HEK293 (cell line): ENCODE results near the gene TMED3.

Experiments
- CTCF ChIA-PET: fragments of 350-600 bp; formaldehyde crosslinking; extraction: SDS; loops from one replicate; lab custom pipeline; 2021; ENCODE audit warnings: antibody characterized with exemption; lab: Yijun Ruan, JAX
- POLR2A ChIA-PET: fragments of 300-600 bp; formaldehyde crosslinking; extraction: SDS; loops from one replicate; lab custom pipeline; 2020; ENCODE audit warnings: antibody characterized with exemption, inconsistent platforms; lab: Yijun Ruan, JAX
- H3K27ac ChIP-seq: fragments of 200-500 bp; sonication (Bioruptor generic); 2 replicates; pipeline ENCODE4 v1.5.1; 2014; ENCODE audit warnings: low read depth, low read length, control low read depth, inconsistent platforms; ENCODE audit errors: extremely low read depth
- H3K36me3 ChIP-seq, 2 experiments: fragments of 200-500 bp in 1 of 2; sonication (Bioruptor generic) in 1 of 2; 1 replicate in 1 of 2; 2 replicates in 1 of 2; pipeline ENCODE4 v1.5.1; 2014 to 2017; ENCODE audit warnings: inconsistent platforms in 2 of 2, low read length in 2 of 2; ENCODE audit not compliant: control insufficient read depth in 2 of 2, insufficient read depth in 1 of 2
- H3K4me1 ChIP-seq: fragments of 200-500 bp; sonication (Bioruptor generic); 2 replicates; pipeline ENCODE4 v1.5.1; 2014; ENCODE audit warnings: mild to moderate bottlenecking, low read length, inconsistent platforms; ENCODE audit not compliant: control insufficient read depth, insufficient read depth
- H3K4me3 ChIP-seq: 2 replicates; pipeline ENCODE4 v1.5.1; 2011; ENCODE audit warnings: low read depth, mild to moderate bottlenecking, control low read depth, low read length, moderate library complexity
- H3K9me3 ChIP-seq: fragments of 200-500 bp; sonication (Bioruptor generic); 2 replicates; pipeline ENCODE4 v1.5.1; 2014; ENCODE audit warnings: low read depth, low read length, inconsistent platforms; ENCODE audit not compliant: control insufficient read depth, insufficient read depth
- HOXA7 ChIP-seq: sonication (generic); formaldehyde crosslinking; IDR thresholded peaks from 2 replicates; pipeline ENCODE4 v1.8.1; 2022; ENCODE audit warnings: missing genetic modification reagents, borderline replicate concordance
- IKZF3 ChIP-seq: fragments of 450-650 bp; IDR thresholded peaks from 2 replicates; pipeline ENCODE4 v1.5.0; 2018; ENCODE audit warnings: missing biosample characterization, mild to moderate bottlenecking, missing genetic modification characterization, moderate library complexity
- KLF10 ChIP-seq: fragments of 450-650 bp; IDR thresholded peaks from 2 replicates; pipeline ENCODE4 v1.5.1; 2018; ENCODE audit warnings: missing biosample characterization, mild to moderate bottlenecking, missing genetic modification characterization
- MEIS1 ChIP-seq: sonication (generic); formaldehyde crosslinking; IDR thresholded peaks from 2 replicates; pipeline ENCODE4 v1.8.1; 2022; ENCODE audit warnings: missing genetic modification reagents, mild to moderate bottlenecking, borderline replicate concordance
- MZF1 ChIP-seq: fragments of 450-650 bp; formaldehyde crosslinking; IDR thresholded peaks from 2 replicates; pipeline ENCODE4 v1.5.1; 2017; ENCODE audit warnings: missing biosample characterization, missing genetic modification characterization, borderline replicate concordance
- OSR2 ChIP-seq: fragments of 450-650 bp; formaldehyde crosslinking; IDR thresholded peaks from 2 replicates; pipeline ENCODE4 v1.5.1; 2016; ENCODE audit warnings: missing biosample characterization, missing genetic modification characterization
- PRDM1 ChIP-seq: fragments of 450-650 bp; formaldehyde crosslinking; IDR thresholded peaks from 2 replicates; pipeline ENCODE4; 2016; ENCODE audit warnings: missing biosample characterization, missing genetic modification characterization
- REPIN1 ChIP-seq: fragments of 450-650 bp; formaldehyde crosslinking; IDR thresholded peaks from 2 replicates; pipeline ENCODE4 v1.5.1; 2017; ENCODE audit warnings: missing biosample characterization, missing genetic modification characterization, low read depth
- REST ChIP-seq: fragments of 450-650 bp; formaldehyde crosslinking; IDR thresholded peaks from 2 replicates; pipeline ENCODE4 v1.5.1; 2016; ENCODE audit warnings: missing biosample characterization, missing genetic modification characterization
- ZBTB20 ChIP-seq: fragments of 450-650 bp; formaldehyde crosslinking; IDR thresholded peaks from 2 replicates; pipeline ENCODE4 v1.5.1; 2016; ENCODE audit warnings: missing biosample characterization, missing genetic modification characterization
- ZBTB48 ChIP-seq: fragments of 450-650 bp; formaldehyde crosslinking; IDR thresholded peaks from 2 replicates; pipeline ENCODE4 v1.5.1; 2016; ENCODE audit warnings: missing biosample characterization, missing genetic modification characterization
- ZNF138 ChIP-seq: fragments of 450-650 bp; formaldehyde crosslinking; IDR thresholded peaks from 2 replicates; pipeline ENCODE4 v1.5.1; 2016; ENCODE audit warnings: missing biosample characterization, missing genetic modification characterization, borderline replicate concordance
- ZNF2 ChIP-seq: fragments of 450-650 bp; formaldehyde crosslinking; IDR thresholded peaks from 2 replicates; pipeline ENCODE4 v1.5.1; 2016; ENCODE audit warnings: missing biosample characterization, missing genetic modification characterization
- ZNF366 ChIP-seq: fragments of 450-650 bp; formaldehyde crosslinking; conservative IDR thresholded peaks from 2 replicates; pipeline ENCODE4 v1.5.1; 2016; ENCODE audit warnings: missing biosample characterization, missing genetic modification characterization
- ZNF510 ChIP-seq: fragments of 450-650 bp; formaldehyde crosslinking; IDR thresholded peaks from 2 replicates; pipeline ENCODE4 v1.5.1; 2018; ENCODE audit warnings: mild to moderate bottlenecking, missing genetic modification characterization, missing biosample characterization; ENCODE audit not compliant: insufficient replicate concordance
- ZNF530 ChIP-seq: fragments of 450-650 bp; formaldehyde crosslinking; IDR thresholded peaks from 2 replicates; pipeline ENCODE4 v1.5.1; 2016; ENCODE audit warnings: low read depth, missing biosample characterization, missing genetic modification characterization
- ZNF560 ChIP-seq: fragments of 450-650 bp; formaldehyde crosslinking; IDR thresholded peaks from 2 replicates; pipeline ENCODE4 v1.5.1; 2017; ENCODE audit warnings: missing biosample characterization, missing genetic modification characterization, borderline replicate concordance
- ZNF561 ChIP-seq: fragments of 450-650 bp; IDR thresholded peaks from 2 replicates; pipeline ENCODE4 v1.5.1; 2018; ENCODE audit warnings: missing biosample characterization, missing genetic modification characterization, borderline replicate concordance
- ZNF658 ChIP-seq: fragments of 450-650 bp; formaldehyde crosslinking; IDR thresholded peaks from 2 replicates; pipeline ENCODE4; 2016; ENCODE audit warnings: missing biosample characterization, missing genetic modification characterization
- ZNF701 ChIP-seq: fragments of 450-650 bp; formaldehyde crosslinking; IDR thresholded peaks from 2 replicates; pipeline ENCODE4 v1.5.1; 2016; ENCODE audit warnings: missing biosample characterization, missing genetic modification characterization
- ZSCAN16 ChIP-seq: fragments of 450-650 bp; formaldehyde crosslinking; IDR thresholded peaks from 2 replicates; pipeline ENCODE4 v1.5.1; 2016; ENCODE audit warnings: missing biosample characterization, missing genetic modification characterization
- TF ChIP-seq, protein P1 (sequence below): fragments of 450-650 bp; formaldehyde crosslinking; IDR thresholded peaks from 2 replicates; pipeline ENCODE4 v1.5.1; 2016; ENCODE audit warnings: missing biosample characterization, missing genetic modification characterization, borderline replicate concordance
- TF ChIP-seq, protein P2 (sequence below): fragments of 450-650 bp; formaldehyde crosslinking; IDR thresholded peaks from 2 replicates; pipeline ENCODE4 v1.5.1; 2016; ENCODE audit warnings: missing biosample characterization, missing genetic modification characterization
- TF ChIP-seq, protein P3 (sequence below): fragments of 450-650 bp; formaldehyde crosslinking; IDR thresholded peaks from 2 replicates; pipeline ENCODE4 v1.5.1; 2016; ENCODE audit warnings: missing biosample characterization, missing genetic modification characterization
- TF ChIP-seq, protein P4 (sequence below): fragments of 450-650 bp; formaldehyde crosslinking; IDR thresholded peaks from 2 replicates; pipeline ENCODE4 v1.5.1; 2017; ENCODE audit warnings: missing biosample characterization, missing genetic modification characterization
- TF ChIP-seq, protein P5 (sequence below): fragments of 450-650 bp; formaldehyde crosslinking; IDR thresholded peaks from 2 replicates; pipeline ENCODE4 v1.5.1; 2016; ENCODE audit warnings: missing biosample characterization, missing genetic modification characterization

Gene TMED3

GRCh38 chr15:79310985-79311900 is at the start of gene TMED3:
Gene TMED3 (plus strand): TSS chr15:79311112. CDS start chr15:79311250, 138 bp downstream.
- peaks cover 6% of the 10 kb centered on the region for H3K4me1 ChIP-seq
- TF ChIP-seq, protein P1, sequence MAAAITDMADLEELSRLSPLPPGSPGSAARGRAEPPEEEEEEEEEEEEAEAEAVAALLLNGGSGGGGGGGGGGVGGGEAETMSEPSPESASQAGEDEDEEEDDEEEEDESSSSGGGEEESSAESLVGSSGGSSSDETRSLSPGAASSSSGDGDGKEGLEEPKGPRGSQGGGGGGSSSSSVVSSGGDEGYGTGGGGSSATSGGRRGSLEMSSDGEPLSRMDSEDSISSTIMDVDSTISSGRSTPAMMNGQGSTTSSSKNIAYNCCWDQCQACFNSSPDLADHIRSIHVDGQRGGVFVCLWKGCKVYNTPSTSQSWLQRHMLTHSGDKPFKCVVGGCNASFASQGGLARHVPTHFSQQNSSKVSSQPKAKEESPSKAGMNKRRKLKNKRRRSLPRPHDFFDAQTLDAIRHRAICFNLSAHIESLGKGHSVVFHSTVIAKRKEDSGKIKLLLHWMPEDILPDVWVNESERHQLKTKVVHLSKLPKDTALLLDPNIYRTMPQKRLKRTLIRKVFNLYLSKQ (tag by site-specific recombination): no peak
- no peak for TF ChIP-seq IKZF3 (tag by site-specific recombination)
- no peak for TF ChIP-seq KLF10 (tag by site-specific recombination)
- no peak for TF ChIP-seq PRDM1 (tag by site-specific recombination)
- peak; percentile 69; the same call in 1 of the 2 replicates for TF ChIP-seq ZBTB20 (tag by site-specific recombination)
- no peak for TF ChIP-seq ZNF2
- TF ChIP-seq, protein P2, sequence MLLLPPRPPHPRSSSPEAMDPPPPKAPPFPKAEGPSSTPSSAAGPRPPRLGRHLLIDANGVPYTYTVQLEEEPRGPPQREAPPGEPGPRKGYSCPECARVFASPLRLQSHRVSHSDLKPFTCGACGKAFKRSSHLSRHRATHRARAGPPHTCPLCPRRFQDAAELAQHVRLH (tag by site-specific recombination): no peak
- no peak for TF ChIP-seq MEIS1 (CRISPR knock-in tag)
- no peak for TF ChIP-seq HOXA7 (CRISPR knock-in tag)
- TF ChIP-seq, protein P3, sequence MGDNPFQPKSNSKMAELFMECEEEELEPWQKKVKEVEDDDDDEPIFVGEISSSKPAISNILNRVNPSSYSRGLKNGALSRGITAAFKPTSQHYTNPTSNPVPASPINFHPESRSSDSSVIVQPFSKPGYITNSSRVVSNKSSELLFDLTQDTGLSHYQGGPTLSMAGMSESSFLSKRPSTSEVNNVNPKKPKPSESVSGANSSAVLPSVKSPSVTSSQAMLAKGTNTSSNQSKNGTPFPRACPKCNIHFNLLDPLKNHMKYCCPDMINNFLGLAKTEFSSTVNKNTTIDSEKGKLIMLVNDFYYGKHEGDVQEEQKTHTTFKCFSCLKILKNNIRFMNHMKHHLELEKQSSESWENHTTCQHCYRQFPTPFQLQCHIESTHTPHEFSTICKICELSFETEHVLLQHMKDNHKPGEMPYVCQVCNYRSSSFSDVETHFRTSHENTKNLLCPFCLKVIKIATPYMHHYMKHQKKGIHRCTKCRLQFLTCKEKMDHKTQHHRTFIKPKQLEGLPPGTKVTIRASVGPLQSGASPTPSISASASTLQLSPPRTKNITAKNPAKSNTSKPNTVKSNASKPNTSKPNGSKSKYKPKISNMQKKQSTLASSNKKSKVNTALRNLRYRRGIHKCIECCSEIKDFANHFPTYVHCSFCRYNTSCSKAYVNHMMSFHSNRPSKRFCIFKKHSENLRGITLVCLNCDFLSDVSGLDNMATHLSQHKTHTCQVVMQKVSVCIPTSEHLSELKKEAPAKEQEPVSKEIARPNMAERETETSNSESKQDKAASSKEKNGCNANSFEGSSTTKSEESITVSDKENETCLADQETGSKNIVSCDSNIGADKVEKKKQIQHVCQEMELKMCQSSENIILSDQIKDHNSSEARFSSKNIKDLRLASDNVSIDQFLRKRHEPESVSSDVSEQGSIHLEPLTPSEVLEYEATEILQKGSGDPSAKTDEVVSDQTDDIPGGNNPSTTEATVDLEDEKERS (tag by site-specific recombination): no peak
- no peak for TF ChIP-seq ZNF530 (tag by site-specific recombination)
- TF ChIP-seq ZNF510 (tag by site-specific recombination): no peak
- no peak; the same call in 1 of the 2 replicates for TF ChIP-seq REPIN1
- no peak for TF ChIP-seq REST
- TF ChIP-seq ZNF701 (tag by site-specific recombination): no peak
- TF ChIP-seq ZSCAN16 (tag by site-specific recombination): no peak
- TF ChIP-seq ZNF366: no peak
- TF ChIP-seq, protein P4, sequence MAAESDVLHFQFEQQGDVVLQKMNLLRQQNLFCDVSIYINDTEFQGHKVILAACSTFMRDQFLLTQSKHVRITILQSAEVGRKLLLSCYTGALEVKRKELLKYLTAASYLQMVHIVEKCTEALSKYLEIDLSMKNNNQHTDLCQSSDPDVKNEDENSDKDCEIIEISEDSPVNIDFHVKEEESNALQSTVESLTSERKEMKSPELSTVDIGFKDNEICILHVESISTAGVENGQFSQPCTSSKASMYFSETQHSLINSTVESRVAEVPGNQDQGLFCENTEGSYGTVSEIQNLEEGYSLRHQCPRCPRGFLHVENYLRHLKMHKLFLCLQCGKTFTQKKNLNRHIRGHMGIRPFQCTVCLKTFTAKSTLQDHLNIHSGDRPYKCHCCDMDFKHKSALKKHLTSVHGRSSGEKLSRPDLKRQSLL: no peak
- TF ChIP-seq, protein P5, sequence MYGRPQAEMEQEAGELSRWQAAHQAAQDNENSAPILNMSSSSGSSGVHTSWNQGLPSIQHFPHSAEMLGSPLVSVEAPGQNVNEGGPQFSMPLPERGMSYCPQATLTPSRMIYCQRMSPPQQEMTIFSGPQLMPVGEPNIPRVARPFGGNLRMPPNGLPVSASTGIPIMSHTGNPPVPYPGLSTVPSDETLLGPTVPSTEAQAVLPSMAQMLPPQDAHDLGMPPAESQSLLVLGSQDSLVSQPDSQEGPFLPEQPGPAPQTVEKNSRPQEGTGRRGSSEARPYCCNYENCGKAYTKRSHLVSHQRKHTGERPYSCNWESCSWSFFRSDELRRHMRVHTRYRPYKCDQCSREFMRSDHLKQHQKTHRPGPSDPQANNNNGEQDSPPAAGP (tag by site-specific recombination): peak; percentile 48; the same call in 1 of the 2 replicates
- TF ChIP-seq OSR2: no peak
- peak; percentile 37; the same call in 1 of the 2 replicates for TF ChIP-seq ZNF561
- no peak for TF ChIP-seq ZNF138 (tag by site-specific recombination)
- TF ChIP-seq ZNF560: no peak
- TF ChIP-seq ZBTB48 (tag by site-specific recombination): peak; percentile 33; the same call in 1 of the 2 replicates
- no peak for TF ChIP-seq MZF1 (tag by site-specific recombination)
- no peak for TF ChIP-seq ZNF658 (tag by site-specific recombination)

More at GRCh38 chr15:79310985-79311900, at the start of gene TMED3:
- POLR2A ChIA-PET: interaction anchor here (0.6 to 1.0 kb wide), 6 partner anchors 8 to 545 kb away, joined by 3 to 4 read pairs (median 3); no protein-coding TSS in a partner anchor
- H3K4me3 ChIP-seq: peak within 1 kb of the TSS; percentile 79
- peaks cover 15 to 35% of the 10 kb centered on the region in 2 experiments; a peak in 2 of 3 replicates for H3K36me3 ChIP-seq
- CTCF ChIA-PET: interaction anchor here (0.5 to 2.4 kb wide), 11 partner anchors 8 to 1239 kb away, joined by 3 to 14 read pairs (median 4); no protein-coding TSS in a partner anchor
- no peaks in the 10 kb centered on the region for H3K9me3 ChIP-seq
- H3K27ac ChIP-seq: peak within 1 kb of the TSS; percentile 63; the same call in 1 of the 2 replicates
